ENCODE results near the gene KIF26B. TPM values are rescaled to one million over a fixed set of nuclear protein-coding genes. Genes with fewer than 3 reads are reported as not detected.

Gene KIF26B
- total RNA-seq, 1 experiment from 2014 or later = 1.6 TPM

DNA sequence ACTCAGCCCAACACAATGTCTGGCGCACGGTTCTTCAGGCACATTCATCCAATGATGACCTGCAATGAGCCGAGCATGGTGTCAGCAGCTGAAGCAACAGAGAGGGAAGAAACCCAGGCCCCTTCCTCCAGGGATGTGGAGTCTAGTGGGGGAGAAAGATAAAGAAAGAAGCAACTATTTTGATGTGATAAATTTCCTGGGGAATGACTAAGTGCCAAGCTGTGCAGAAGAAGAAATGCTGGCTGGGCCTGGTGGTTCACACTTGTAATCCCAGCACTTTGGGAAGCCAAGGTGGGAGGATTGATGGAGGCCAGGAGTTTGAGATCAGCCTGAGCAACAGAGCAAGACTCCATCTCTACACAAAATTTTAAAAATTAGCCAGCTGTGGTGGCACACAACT, 561.8 kb downstream of the KIF26B start:
- ChIA-PET POLR2A (interaction anchor here (0.8 to 1.5 kb wide), 3 partner anchors 13 to 167 kb away, joined by 3 to 4 read pairs (median 3); no protein-coding TSS in a partner anchor), CTCF (interaction anchor here (0.6 to 0.7 kb wide), 3 partner anchors 13 to 51 kb away, joined by 3 to 4 read pairs (median 3); no protein-coding TSS in a partner anchor)
- peaks cover 30% of the 10 kb centered on the region for H3K4me1 Mint-ChIP-seq (ENCODE audit: insufficient read depth, unreplicated experiment)
- intact Hi-C loops (cut with micrococcal nuclease) = loop anchor here (5.0 to 10.0 kb wide), 6 partner anchors 71 to 642 kb away; partner anchors contain the start of gene KIF26B
- H3K27me3 Mint-ChIP-seq (ENCODE audit: insufficient read depth, unreplicated experiment) = no peaks in the 10 kb centered on the region
- no TSS peak for BruUV-seq (replicated peaks)
- no peak for DNase-seq (ENCODE audit: unreplicated experiment)
- H3K9me3 Mint-ChIP-seq (ENCODE audit: unreplicated experiment) = peaks cover 7% of the 10 kb centered on the region
- H3K36me3 Mint-ChIP-seq (ENCODE audit: insufficient read depth, unreplicated experiment) = no peaks in the 10 kb centered on the region
- H3K27ac Mint-ChIP-seq (ENCODE audit: low read depth, unreplicated experiment) = no peak overlapping the region
- TF ChIP-seq, protein P1, sequence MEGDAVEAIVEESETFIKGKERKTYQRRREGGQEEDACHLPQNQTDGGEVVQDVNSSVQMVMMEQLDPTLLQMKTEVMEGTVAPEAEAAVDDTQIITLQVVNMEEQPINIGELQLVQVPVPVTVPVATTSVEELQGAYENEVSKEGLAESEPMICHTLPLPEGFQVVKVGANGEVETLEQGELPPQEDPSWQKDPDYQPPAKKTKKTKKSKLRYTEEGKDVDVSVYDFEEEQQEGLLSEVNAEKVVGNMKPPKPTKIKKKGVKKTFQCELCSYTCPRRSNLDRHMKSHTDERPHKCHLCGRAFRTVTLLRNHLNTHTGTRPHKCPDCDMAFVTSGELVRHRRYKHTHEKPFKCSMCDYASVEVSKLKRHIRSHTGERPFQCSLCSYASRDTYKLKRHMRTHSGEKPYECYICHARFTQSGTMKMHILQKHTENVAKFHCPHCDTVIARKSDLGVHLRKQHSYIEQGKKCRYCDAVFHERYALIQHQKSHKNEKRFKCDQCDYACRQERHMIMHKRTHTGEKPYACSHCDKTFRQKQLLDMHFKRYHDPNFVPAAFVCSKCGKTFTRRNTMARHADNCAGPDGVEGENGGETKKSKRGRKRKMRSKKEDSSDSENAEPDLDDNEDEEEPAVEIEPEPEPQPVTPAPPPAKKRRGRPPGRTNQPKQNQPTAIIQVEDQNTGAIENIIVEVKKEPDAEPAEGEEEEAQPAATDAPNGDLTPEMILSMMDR (IDR thresholded peaks at IDR 0.05; ENCODE audit: unreplicated experiment) = no peak
- no peak overlapping the region for H3K4me3 Mint-ChIP-seq (ENCODE audit: unreplicated experiment)

DNA sequence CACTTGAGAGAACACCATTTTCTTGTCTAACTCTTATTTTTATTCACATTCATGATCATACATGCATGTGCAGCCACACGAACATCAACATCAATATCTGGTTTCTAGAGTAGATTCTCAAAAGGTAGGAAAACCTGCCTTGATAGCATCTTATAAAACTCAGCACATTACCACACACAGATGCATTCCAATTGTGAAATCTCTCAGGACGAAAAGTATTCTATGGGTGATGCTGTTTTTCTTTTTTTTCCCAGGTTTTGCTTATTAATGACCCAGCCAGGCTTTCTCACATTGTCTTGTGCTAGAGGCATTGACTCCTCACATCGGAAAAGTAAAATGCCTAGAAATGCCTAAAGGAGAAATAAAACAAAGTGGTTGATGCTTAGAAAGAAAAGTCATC, 562.8 kb downstream of the KIF26B start:
- H3K9me3 Mint-ChIP-seq (ENCODE audit: unreplicated experiment) = peaks cover 7% of the 10 kb centered on the region
- ChIA-PET POLR2A (interaction anchor here (0.6 kb wide), 1 partner anchor 58 kb away, joined by 3 read pairs; no protein-coding TSS in a partner anchor), CTCF (interaction anchor here (0.7 kb wide), 1 partner anchor 46 kb away, joined by 4 read pairs; no protein-coding TSS in a partner anchor)
- H3K27ac Mint-ChIP-seq (ENCODE audit: low read depth, unreplicated experiment) = no peak overlapping the region
- peaks cover 30% of the 10 kb centered on the region for H3K4me1 Mint-ChIP-seq (ENCODE audit: insufficient read depth, unreplicated experiment)
- no peaks in the 10 kb centered on the region for H3K27me3 Mint-ChIP-seq (ENCODE audit: insufficient read depth, unreplicated experiment)
- no TSS peak for BruUV-seq (replicated peaks)
- intact Hi-C loops (cut with micrococcal nuclease) = loop anchor here (5.0 to 10.0 kb wide), 6 partner anchors 70 to 643 kb away; partner anchors contain the start of gene KIF26B
- H3K36me3 Mint-ChIP-seq (ENCODE audit: insufficient read depth, unreplicated experiment) = no peaks in the 10 kb centered on the region
- TF ChIP-seq, protein P1 (IDR thresholded peaks at IDR 0.05; ENCODE audit: unreplicated experiment) = no peak
- no peak for DNase-seq (ENCODE audit: unreplicated experiment)
- no peak overlapping the region for H3K4me3 Mint-ChIP-seq (ENCODE audit: unreplicated experiment)

DNA sequence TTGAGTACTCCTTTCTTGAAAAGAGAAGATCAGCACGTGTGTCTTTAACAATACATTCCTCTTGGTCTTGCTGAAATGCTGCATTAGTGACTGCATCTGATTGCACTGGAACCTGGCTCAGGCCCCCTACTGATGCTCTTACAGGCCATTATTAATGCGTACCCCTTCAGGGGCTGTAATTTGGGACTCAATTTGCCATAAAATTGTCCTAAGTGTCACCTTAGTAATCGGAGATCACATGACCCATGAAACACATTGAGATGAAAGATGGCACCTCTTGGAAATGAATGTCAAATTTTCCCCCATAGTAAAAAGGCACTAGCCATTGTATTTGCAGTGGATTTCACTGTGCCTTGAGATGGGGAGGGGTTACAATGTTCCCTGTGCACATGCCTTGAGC, 563.3 kb downstream of the KIF26B start:
- CTCF ChIA-PET = interaction anchor here (0.6 kb wide), 1 partner anchor 401 kb away, joined by 3 read pairs; no protein-coding TSS in a partner anchor
- H3K9me3 Mint-ChIP-seq (ENCODE audit: unreplicated experiment) = peaks cover 7% of the 10 kb centered on the region
- BruUV-seq (replicated peaks) = no TSS peak

DNA sequence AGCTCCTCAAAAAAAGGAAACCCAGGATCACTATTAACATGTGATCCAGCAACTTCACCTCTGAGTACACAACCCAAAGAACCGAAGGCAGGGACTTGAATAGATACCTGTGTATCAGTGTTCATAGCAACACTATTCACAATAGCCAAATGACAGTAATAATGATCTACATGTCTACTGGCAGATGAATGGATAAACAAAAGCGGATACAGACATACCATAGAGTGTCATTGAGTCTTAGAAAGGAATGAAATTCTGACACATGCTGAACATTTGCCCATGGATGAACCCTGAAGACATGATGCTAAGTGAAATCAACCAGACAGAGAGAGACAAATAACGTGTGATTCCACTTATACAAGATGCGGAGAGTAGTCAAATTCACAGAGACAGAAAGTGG, 564.2 kb downstream of the KIF26B start:
- BruUV-seq (replicated peaks) = no TSS peak
- no peak for DNase-seq (ENCODE audit: unreplicated experiment)
- Mint-ChIP-seq H3K27ac (ENCODE audit: low read depth, unreplicated experiment) (no peak overlapping the region), H3K9me3 (ENCODE audit: unreplicated experiment) (peaks cover 7% of the 10 kb centered on the region), H3K27me3 (ENCODE audit: insufficient read depth, unreplicated experiment) (no peaks in the 10 kb centered on the region), H3K4me3 (ENCODE audit: unreplicated experiment) (no peak overlapping the region), H3K36me3 (ENCODE audit: insufficient read depth, unreplicated experiment) (no peaks in the 10 kb centered on the region), H3K4me1 (ENCODE audit: insufficient read depth, unreplicated experiment) (peaks cover 30% of the 10 kb centered on the region)
- TF ChIP-seq, protein P1 (IDR thresholded peaks at IDR 0.05; ENCODE audit: unreplicated experiment) = no peak
- CTCF ChIA-PET = interaction anchor here (0.6 to 0.7 kb wide), 2 partner anchors 402 to 420 kb away, joined by 3 to 4 read pairs; no protein-coding TSS in a partner anchor
- intact Hi-C loops (cut with micrococcal nuclease) = loop anchor here (5.0 to 10.0 kb wide), 6 partner anchors 68 to 644 kb away; partner anchors contain the start of gene KIF26B
- POLR2A ChIA-PET = no interaction called here

More for the DNA sequence above, 563.3 kb downstream of the KIF26B start:
- Mint-ChIP-seq H3K4me3 (ENCODE audit: unreplicated experiment) (no peak overlapping the region), H3K4me1 (ENCODE audit: insufficient read depth, unreplicated experiment) (peaks cover 30% of the 10 kb centered on the region), H3K27me3 (ENCODE audit: insufficient read depth, unreplicated experiment) (no peaks in the 10 kb centered on the region), H3K27ac (ENCODE audit: low read depth, unreplicated experiment) (no peak overlapping the region), H3K36me3 (ENCODE audit: insufficient read depth, unreplicated experiment) (no peaks in the 10 kb centered on the region)
- no peak for DNase-seq (ENCODE audit: unreplicated experiment)
- intact Hi-C loops (cut with micrococcal nuclease) = loop anchor here (5.0 to 10.0 kb wide), 6 partner anchors 69 to 643 kb away; partner anchors contain the start of gene KIF26B
- POLR2A ChIA-PET = no interaction called here
- TF ChIP-seq, protein P1 (IDR thresholded peaks at IDR 0.05; ENCODE audit: unreplicated experiment) = no peak
